ENCODE measurements around the gene OFD1.

DNA sequence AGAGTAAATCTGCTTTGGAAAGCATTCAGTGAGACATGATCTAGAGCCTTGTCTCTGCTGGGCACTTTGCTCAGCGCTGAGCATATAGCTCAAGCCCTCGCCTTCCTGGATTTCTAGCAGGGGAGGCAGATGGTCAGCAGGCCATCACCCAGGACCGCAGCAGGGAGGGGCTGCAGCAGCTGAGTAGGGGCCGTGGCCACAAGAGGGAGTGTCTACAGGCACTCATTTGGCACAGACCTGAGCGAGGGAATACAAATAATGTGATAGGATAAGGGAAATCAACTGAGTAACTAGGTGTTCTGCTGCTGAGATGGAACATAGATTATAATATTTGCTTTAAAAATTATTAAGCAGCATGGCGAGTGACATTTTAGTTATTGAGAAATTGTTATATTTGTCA is 30.2 kb downstream of the OFD1 start:
- TF ChIP-seq, protein P1, sequence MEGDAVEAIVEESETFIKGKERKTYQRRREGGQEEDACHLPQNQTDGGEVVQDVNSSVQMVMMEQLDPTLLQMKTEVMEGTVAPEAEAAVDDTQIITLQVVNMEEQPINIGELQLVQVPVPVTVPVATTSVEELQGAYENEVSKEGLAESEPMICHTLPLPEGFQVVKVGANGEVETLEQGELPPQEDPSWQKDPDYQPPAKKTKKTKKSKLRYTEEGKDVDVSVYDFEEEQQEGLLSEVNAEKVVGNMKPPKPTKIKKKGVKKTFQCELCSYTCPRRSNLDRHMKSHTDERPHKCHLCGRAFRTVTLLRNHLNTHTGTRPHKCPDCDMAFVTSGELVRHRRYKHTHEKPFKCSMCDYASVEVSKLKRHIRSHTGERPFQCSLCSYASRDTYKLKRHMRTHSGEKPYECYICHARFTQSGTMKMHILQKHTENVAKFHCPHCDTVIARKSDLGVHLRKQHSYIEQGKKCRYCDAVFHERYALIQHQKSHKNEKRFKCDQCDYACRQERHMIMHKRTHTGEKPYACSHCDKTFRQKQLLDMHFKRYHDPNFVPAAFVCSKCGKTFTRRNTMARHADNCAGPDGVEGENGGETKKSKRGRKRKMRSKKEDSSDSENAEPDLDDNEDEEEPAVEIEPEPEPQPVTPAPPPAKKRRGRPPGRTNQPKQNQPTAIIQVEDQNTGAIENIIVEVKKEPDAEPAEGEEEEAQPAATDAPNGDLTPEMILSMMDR (IDR thresholded peaks at IDR 0.05; ENCODE audit: borderline replicate concordance, extremely low read depth, low read length, poor library complexity, severe bottlenecking), result no peak
- no peak for TF ChIP-seq EZH2 (IDR thresholded peaks at IDR 0.05; ENCODE audit: borderline replicate concordance, low read depth, low read length, severe bottlenecking)

Measured in DND-41 (cell line).